HepG2 (cell line): ENCODE data around the gene BAHCC1. TPM values are rescaled to one million over a fixed set of nuclear protein-coding genes. Genes with fewer than 3 reads are reported as not detected.

Source experiments
- ATAC-seq: fragments of 200-7000 bp; cut with Tn5 transposase; 3 replicates; pipeline ENCODE4 v1.9.1; 2020; ENCODE audit warnings: mild to moderate bottlenecking, moderate library complexity
- BruUV-seq: library from RNA; stranded (reverse); fragments of 400-500 nt; replicated peaks from 2 replicates; lab custom pipeline; 2021; lab: Mats Ljungman, UMichigan
- CTCF ChIA-PET: fragments of 300-600 bp; formaldehyde crosslinking; extraction: SDS; loops from one replicate; lab custom pipeline; 2021; ENCODE audit warnings: low total read pairs, inconsistent platforms, low intra/inter-chr PET ratio; lab: Yijun Ruan, JAX
- POLR2A ChIA-PET: fragments of 350-600 bp; sonication (Branson Sonifier 250); formaldehyde crosslinking; loops from one replicate; lab custom pipeline; 2020; ENCODE audit warnings: antibody characterized with exemption, inconsistent platforms; lab: Yijun Ruan, JAX
- DNase-seq: peaks from one replicate; pipeline ENCODE4 v3.0.0-alpha.2; 2015; ENCODE audit warnings: low spot score
- FAIRE-seq: peaks from 3 replicates; lab custom pipeline; 2011; peaks lifted over from hg19 to GRCh38; lab: Jason Lieb, UNC
- H2AFZ ChIP-seq: one replicate; pipeline ENCODE4 v1.6.1; 2011; ENCODE audit warnings: low read length, inconsistent platforms
- H3K27ac ChIP-seq: fragments of 300-600 bp; 3 replicates; pipeline ENCODE4 v1.8.0; 2011; ENCODE audit warnings: mixed run types, mild to moderate bottlenecking, mixed read lengths, low read length, inconsistent platforms; ENCODE audit not compliant: insufficient read depth; ENCODE audit errors: extremely low read length
- H3K27me3 ChIP-seq, 2 experiments: fragments of 200-600 bp in 1 of 2; 2 replicates in 1 of 2; 3 replicates in 1 of 2; pipeline versions ENCODE4 v1.6.0 to v1.8.0; 2011; ENCODE audit warnings: low read length in 2 of 2, mild to moderate bottlenecking in 2 of 2, moderate library complexity in 2 of 2, inconsistent platforms in 1 of 2; ENCODE audit not compliant: insufficient read depth in 2 of 2, control insufficient read depth in 1 of 2
- H3K36me3 ChIP-seq, 2 experiments: fragments of 200-600 bp in 1 of 2; replicated peaks in 1 of 2; 2 replicates in 1 of 2; 3 replicates in 1 of 2; pipeline versions ENCODE4 v1.5.1 to v1.8.0; 2011; ENCODE audit warnings: low read length in 2 of 2, inconsistent platforms in 1 of 2; ENCODE audit not compliant: insufficient read depth in 2 of 2, control insufficient read depth in 1 of 2
- H3K4me1 ChIP-seq: 2 replicates; pipeline ENCODE4 v1.5.1; 2012; ENCODE audit warnings: low read length, inconsistent platforms; ENCODE audit not compliant: insufficient read depth
- H3K4me2 ChIP-seq: 2 replicates; pipeline ENCODE4 v1.6.0; 2011; ENCODE audit warnings: low read depth, low read length, inconsistent platforms
- H3K4me3 ChIP-seq, 3 experiments: fragments of 200-600 bp in 1 of 3; sonication (generic), shearing (Covaris generic) in 1 of 3; replicated peaks in 1 of 3; 2 replicates each; pipeline ENCODE4 v1.5.1; 2011 to 2016; ENCODE audit warnings: low read length in 3 of 3, inconsistent platforms in 2 of 3, low read depth in 2 of 3, mild to moderate bottlenecking in 2 of 3, control low read depth in 1 of 3, mixed read lengths in 1 of 3; ENCODE audit not compliant: insufficient read depth in 1 of 3
- H3K79me2 ChIP-seq: one replicate; pipeline ENCODE4 v1.6.1; 2011; ENCODE audit warnings: low read length, inconsistent platforms; ENCODE audit not compliant: insufficient read depth
- H3K9ac ChIP-seq: 2 replicates; pipeline ENCODE4 v1.6.0; 2011; ENCODE audit warnings: mild to moderate bottlenecking, low read depth, low read length, inconsistent platforms; ENCODE audit not compliant: insufficient read depth
- H3K9me3 ChIP-seq: 2 replicates; pipeline ENCODE4 v1.5.1; 2012; ENCODE audit warnings: mild to moderate bottlenecking, low read length
- H4K20me1 ChIP-seq: 2 replicates; pipeline ENCODE4 v1.6.0; 2011; ENCODE audit warnings: inconsistent platforms, mild to moderate bottlenecking, low read length, moderate library complexity; ENCODE audit not compliant: insufficient read depth
- AKAP8 ChIP-seq: sonication (generic); formaldehyde crosslinking; IDR thresholded peaks from 2 replicates; pipeline ENCODE4 v1.5.1; 2020; ENCODE audit warnings: mild to moderate bottlenecking, missing genetic modification reagents
- ARNT ChIP-seq: fragments of 450-650 bp; IDR thresholded peaks from 2 replicates; pipeline ENCODE4 v1.6.1; 2017
- CEBPB ChIP-seq: IDR thresholded peaks from 2 replicates; pipeline ENCODE4 v1.6.1; 2011; ENCODE audit warnings: low read depth, low read length, improper control_type of control experiment, borderline replicate concordance
- DZIP1 ChIP-seq: sonication (generic); formaldehyde crosslinking; IDR thresholded peaks from 2 replicates; pipeline ENCODE4 v1.5.0; 2020; ENCODE audit warnings: mild to moderate bottlenecking, missing genetic modification reagents
- HNRNPL ChIP-seq: fragments of 200-400 bp; formaldehyde crosslinking; IDR thresholded peaks from 2 replicates; pipeline ENCODE4 v1.6.1; 2017; ENCODE audit warnings: mild to moderate bottlenecking, low read depth, low read length
- ISX ChIP-seq: sonication (generic); formaldehyde crosslinking; conservative IDR thresholded peaks from 2 replicates; pipeline ENCODE4 v1.5.0; 2020; ENCODE audit warnings: missing genetic modification reagents
- KDM5A ChIP-seq: fragments of 200-600 bp; sonication (generic); IDR thresholded peaks from 2 replicates; pipeline ENCODE4 v1.7.0; 2018; ENCODE audit warnings: antibody characterized with exemption, mild to moderate bottlenecking, low read length, borderline replicate concordance
- KMT2B ChIP-seq: IDR thresholded peaks from 2 replicates; pipeline ENCODE4 v1.6.1; 2016; ENCODE audit warnings: missing genetic modification reagents, missing compliant biosample characterization
- ZBTB44 ChIP-seq: sonication (generic); formaldehyde crosslinking; IDR thresholded peaks from 2 replicates; pipeline ENCODE4 v1.4.0; 2020; ENCODE audit warnings: missing genetic modification reagents
- ZFP36 ChIP-seq: fragments of 150-350 bp; IDR thresholded peaks from 2 replicates; pipeline ENCODE4 v1.6.1; 2018; ENCODE audit warnings: borderline replicate concordance, low read length, low read depth; ENCODE audit not compliant: partially characterized antibody
- ZNF230 ChIP-seq: sonication (generic); formaldehyde crosslinking; IDR thresholded peaks from 2 replicates; pipeline ENCODE4 v1.4.0; 2020; ENCODE audit warnings: mild to moderate bottlenecking, missing genetic modification reagents
- ZNF263 ChIP-seq: sonication (generic); formaldehyde crosslinking; IDR thresholded peaks from 2 replicates; pipeline ENCODE4 v1.4.0; 2020; ENCODE audit warnings: missing genetic modification reagents
- ZNF383 ChIP-seq: sonication (generic); formaldehyde crosslinking; IDR thresholded peaks from 2 replicates; pipeline ENCODE4 v1.4.0; 2020; ENCODE audit warnings: missing genetic modification reagents, mild to moderate bottlenecking, borderline replicate concordance
- ZNF512B ChIP-seq: sonication (generic); formaldehyde crosslinking; IDR thresholded peaks from 2 replicates; pipeline ENCODE4 v1.5.1; 2020; ENCODE audit warnings: missing genetic modification reagents, mild to moderate bottlenecking, borderline replicate concordance
- ZNF644 ChIP-seq: IDR thresholded peaks from 2 replicates; pipeline ENCODE4 v1.6.1; 2016; ENCODE audit warnings: low read depth
- WGBS: methylation state at CpG from one replicate; pipeline ENCODE4 v1.1.6; 2017; ENCODE audit warnings: low lambda C conversion rate; 5-methylcytosine and 5-hydroxymethylcytosine counted together
- in situ Hi-C: cut with HindIII; loops from 2 replicates; pipeline ENCODE4 v1.10.0; 2017; ENCODE audit warnings: low pct_unique_long_range_greater_than_20kb; ENCODE audit not compliant: extremely low pct_ligation_motif_present
- intact Hi-C: fragments of 100-400 bp; cut with micrococcal nuclease; formaldehyde crosslinking; loops from one replicate; pipeline ENCODE4 v1.10.0; 2022; ENCODE audit not compliant: unreplicated experiment
- polyA plus RNA-seq, 8 experiments: library from polyadenylated mRNA; depleted of rRNA in 3 of 8; stranded (reverse) in 7 of 8; unstranded in 1 of 8; fragments of >200 nt; fragmentation: Illumina TruSeq in 4 of 8; extraction: Trizol in 4 of 8; gene quantifications; 2 replicates each; pipeline versions ENCODE4 v1.2.1 to v1.2.3, GENCODE V29; 2011 to 2016; ENCODE audit warnings: low read depth in 4 of 8, missing spikeins in 1 of 8, mixed read lengths in 1 of 8; ENCODE audit not compliant: insufficient read depth in 1 of 8
- total RNA-seq, 5 experiments: library from RNA; depleted of rRNA; stranded (reverse); fragments of >200 nt; fragmentation: Illumina TruSeq; extraction: Trizol; gene quantifications; 2 replicates each; pipeline ENCODE4 v1.2.3, GENCODE V29; 2016; ENCODE audit warnings: low read depth in 1 of 5

Gene BAHCC1
- total and polyA plus RNA-seq, 2 of the 13 experiments (the other 11 are each of a cell fraction or from before 2014, with no cell fraction given) = 1.4 to 1.7 TPM

- TF ChIP-seq ZNF512B (CRISPR knock-in tag) (no peak), KMT2B (no peak), ZFP36 (no peak), ZBTB44 (no peak)
Observed at GRCh38 chr17:81444610-81445339, 49.5 kb downstream of the BAHCC1 start (continued).

GRCh38 chr17:81445642-81446503 lies 50.6 kb downstream of the BAHCC1 start:
- no peak for DNase-seq
- ChIA-PET CTCF (no interaction called here), POLR2A (no interaction called here)
- Histone ChIP-seq H3K9ac (no peak overlapping the region), H2AFZ (no peak overlapping the region), H3K4me1 (no peaks in the 10 kb centered on the region), H3K4me2 (no peak overlapping the region), H3K9me3 (no peaks in the 10 kb centered on the region), H4K20me1 (no peaks in the 10 kb centered on the region), H3K36me3 (no peaks in the 10 kb centered on the region), H3K4me3 (no peak overlapping the region), H3K27me3 (0 out of 5 replicates have a peak, but pooled peaks cover 0 to 2% of the 10 kb centered on the region in 2 experiments), H3K79me2 (no peaks in the 10 kb centered on the region), H3K27ac (no peak overlapping the region)
- in situ Hi-C loops (no loop called here), intact Hi-C loops (no loop called here)
- no peak for ATAC-seq
- FAIRE-seq = no peak
- BruUV-seq = no TSS peak
- whole genome bisulfite sequencing = 70% methylated on average over 23 of the region's 30 CpGs
- TF ChIP-seq ZNF230 (CRISPR knock-in tag) (no peak), HNRNPL (0 out of 2 replicates have a peak, but pooled peaks have one; percentile 33), DZIP1 (CRISPR knock-in tag) (no peak), ISX (CRISPR knock-in tag) (no peak), CEBPB (no peak), ZNF644 (no peak), KDM5A (no peak), ARNT (no peak), ZNF383 (CRISPR knock-in tag) (no peak), ZNF263 (CRISPR knock-in tag) (peak; percentile 51; the same call in 1 of the 2 replicates), AKAP8 (CRISPR knock-in tag) (no peak)
